ENCODE results near the gene CLDN4. TPM values are rescaled to one million over a fixed set of nuclear protein-coding genes. Genes with fewer than 3 reads are reported as not detected.

The CLDN4 gene
- total RNA-seq, 1 donor from 2014 or later, result 0.54 TPM

DNA sequence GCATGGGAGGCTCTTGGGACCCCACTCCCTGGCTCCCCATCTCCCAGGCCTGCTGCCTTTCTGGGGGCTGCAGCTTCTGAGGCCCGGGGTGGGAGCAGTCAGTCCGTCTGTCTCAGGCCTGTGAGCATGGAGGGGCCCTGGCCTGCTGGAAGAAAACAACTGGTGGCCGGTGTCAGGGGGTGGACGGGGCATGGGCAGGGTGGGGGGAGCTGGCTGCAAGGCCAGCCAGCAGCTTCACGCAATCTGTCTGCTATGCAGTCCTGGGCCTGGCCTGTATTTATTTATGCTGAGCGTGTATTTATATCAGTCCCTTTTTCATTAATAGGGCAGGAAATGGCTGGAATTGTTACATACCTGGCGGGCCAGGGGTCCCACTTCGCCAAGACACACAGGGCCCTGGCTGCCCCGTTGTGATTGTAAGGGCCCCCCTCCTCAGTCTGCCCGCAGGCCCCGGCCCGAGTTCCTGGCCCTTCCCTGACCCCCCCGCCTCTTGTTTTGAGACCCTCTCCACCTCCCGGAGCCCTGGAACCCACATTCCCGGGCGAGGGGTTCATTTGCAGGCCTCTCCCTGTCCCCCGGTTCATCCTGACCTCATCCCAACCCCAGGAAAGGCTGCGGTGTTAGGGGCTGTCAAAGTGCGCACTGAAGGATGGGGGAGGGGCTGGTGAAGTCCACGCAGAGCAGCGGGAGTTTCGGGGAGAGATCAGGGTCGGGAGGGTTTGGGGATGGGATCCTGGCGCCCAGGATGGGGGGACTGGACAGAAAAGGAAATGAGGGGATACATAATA is 38.4 kb downstream of the CLDN4 start:
- no peak for DNase-seq
- no peaks in the 10 kb centered on the region for H3K36me3 Mint-ChIP-seq (ENCODE audit: unreplicated experiment)
- peaks cover 2% of the 10 kb centered on the region for H3K9me3 Mint-ChIP-seq (ENCODE audit: unreplicated experiment)
- peaks cover 2% of the 10 kb centered on the region for H3K27me3 Mint-ChIP-seq (ENCODE audit: unreplicated experiment)
- peaks cover 6% of the 10 kb centered on the region for H3K4me1 Mint-ChIP-seq (ENCODE audit: low read depth, unreplicated experiment)
- H3K27ac Mint-ChIP-seq (ENCODE audit: unreplicated experiment), result no peak overlapping the region
- no peak overlapping the region for H3K4me3 Mint-ChIP-seq (ENCODE audit: unreplicated experiment)
- TF ChIP-seq CTCF (IDR thresholded peaks at IDR 0.05; ENCODE audit: partially characterized antibody, unreplicated experiment), result no peak

DNA sequence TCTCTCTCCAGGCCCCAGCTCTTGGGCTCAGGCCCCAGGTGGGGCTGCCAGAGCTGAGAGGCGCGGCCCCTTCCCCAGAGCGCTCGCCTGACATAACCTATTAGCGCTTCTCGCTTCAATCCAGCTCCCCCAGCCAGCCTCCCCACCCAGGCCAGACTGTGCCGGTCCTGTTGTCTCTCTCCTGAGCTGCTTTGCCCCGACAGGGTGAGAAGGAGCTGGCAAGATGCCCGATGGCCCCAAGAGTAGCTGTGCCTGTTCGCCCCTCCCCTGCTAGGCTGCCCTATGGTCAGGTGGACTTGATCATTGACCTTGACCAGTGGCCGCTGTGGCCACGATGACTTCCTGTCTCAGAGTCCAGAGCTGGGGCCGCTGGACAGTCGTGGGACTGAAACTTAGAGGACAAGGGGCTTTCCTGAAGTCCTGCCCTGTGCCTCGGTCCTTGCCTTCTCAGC is 39.3 kb downstream of the CLDN4 start:
- Mint-ChIP-seq H3K9me3 (ENCODE audit: unreplicated experiment) (peaks cover 2% of the 10 kb centered on the region), H3K4me1 (ENCODE audit: low read depth, unreplicated experiment) (peaks cover 5% of the 10 kb centered on the region), H3K36me3 (ENCODE audit: unreplicated experiment) (no peaks in the 10 kb centered on the region), H3K4me3 (ENCODE audit: unreplicated experiment) (peak overlapping the region; percentile 49), H3K27ac (ENCODE audit: unreplicated experiment) (no peak overlapping the region), H3K27me3 (ENCODE audit: unreplicated experiment) (peaks cover 2% of the 10 kb centered on the region)
- no peak for DNase-seq
- TF ChIP-seq CTCF (IDR thresholded peaks at IDR 0.05; ENCODE audit: partially characterized antibody, unreplicated experiment), result no peak

GRCh38 chr7:73871163-73872011 is 40.6 kb downstream of the CLDN4 start:
- Mint-ChIP-seq H3K27ac (ENCODE audit: unreplicated experiment) (no peak overlapping the region), H3K27me3 (ENCODE audit: unreplicated experiment) (peaks cover 2% of the 10 kb centered on the region), H3K4me1 (ENCODE audit: low read depth, unreplicated experiment) (peaks cover 2% of the 10 kb centered on the region), H3K9me3 (ENCODE audit: unreplicated experiment) (peaks cover 2% of the 10 kb centered on the region), H3K4me3 (ENCODE audit: unreplicated experiment) (no peak overlapping the region), H3K36me3 (ENCODE audit: unreplicated experiment) (no peaks in the 10 kb centered on the region)
- TF ChIP-seq CTCF (IDR thresholded peaks at IDR 0.05; ENCODE audit: partially characterized antibody, unreplicated experiment), result no peak
- DNase-seq, result no peak

- no peak overlapping the region for H3K4me3 Mint-ChIP-seq (ENCODE audit: unreplicated experiment)
- no peak for TF ChIP-seq CTCF (IDR thresholded peaks at IDR 0.05; ENCODE audit: partially characterized antibody, unreplicated experiment)
- DNase-seq, result no peak
- H3K27me3 Mint-ChIP-seq (ENCODE audit: unreplicated experiment), result no peaks in the 10 kb centered on the region
- no peak overlapping the region for H3K27ac Mint-ChIP-seq (ENCODE audit: unreplicated experiment)
- H3K36me3 Mint-ChIP-seq (ENCODE audit: unreplicated experiment), result no peaks in the 10 kb centered on the region
- H3K9me3 Mint-ChIP-seq (ENCODE audit: unreplicated experiment), result no peaks in the 10 kb centered on the region
- peaks cover 2% of the 10 kb centered on the region for H3K4me1 Mint-ChIP-seq (ENCODE audit: low read depth, unreplicated experiment)
These were observed 41.5 kb downstream of the CLDN4 start for GRCh38 chr7:73872056-73872908.
